Thyroid gland (tissue), 4 donors: ENCODE measurements around the gene PPP6R1.

Experiments
- POLR2A ChIP-seq, 2 donors: fragments of 450-650 bp; IDR thresholded peaks; one replicate each; pipeline ENCODE4 v1.6.1; 2017; ENCODE audit warnings: antibody characterized with exemption in 2 of 2, mild to moderate bottlenecking in 2 of 2, moderate library complexity in 1 of 2
- TF ChIP-seq, protein P1 (sequence below), 6 experiments: fragments of 200-600 bp in 3 of 6; fragments of 450-650 bp in 3 of 6; sonication (generic) in 3 of 6; IDR thresholded peaks; one replicate each; pipeline ENCODE4 v1.5.1; 2016 to 2019; ENCODE audit warnings: antibody characterized with exemption in 6 of 6, mild to moderate bottlenecking in 2 of 6, inconsistent platforms in 1 of 6, moderate library complexity in 1 of 6

DNA sequence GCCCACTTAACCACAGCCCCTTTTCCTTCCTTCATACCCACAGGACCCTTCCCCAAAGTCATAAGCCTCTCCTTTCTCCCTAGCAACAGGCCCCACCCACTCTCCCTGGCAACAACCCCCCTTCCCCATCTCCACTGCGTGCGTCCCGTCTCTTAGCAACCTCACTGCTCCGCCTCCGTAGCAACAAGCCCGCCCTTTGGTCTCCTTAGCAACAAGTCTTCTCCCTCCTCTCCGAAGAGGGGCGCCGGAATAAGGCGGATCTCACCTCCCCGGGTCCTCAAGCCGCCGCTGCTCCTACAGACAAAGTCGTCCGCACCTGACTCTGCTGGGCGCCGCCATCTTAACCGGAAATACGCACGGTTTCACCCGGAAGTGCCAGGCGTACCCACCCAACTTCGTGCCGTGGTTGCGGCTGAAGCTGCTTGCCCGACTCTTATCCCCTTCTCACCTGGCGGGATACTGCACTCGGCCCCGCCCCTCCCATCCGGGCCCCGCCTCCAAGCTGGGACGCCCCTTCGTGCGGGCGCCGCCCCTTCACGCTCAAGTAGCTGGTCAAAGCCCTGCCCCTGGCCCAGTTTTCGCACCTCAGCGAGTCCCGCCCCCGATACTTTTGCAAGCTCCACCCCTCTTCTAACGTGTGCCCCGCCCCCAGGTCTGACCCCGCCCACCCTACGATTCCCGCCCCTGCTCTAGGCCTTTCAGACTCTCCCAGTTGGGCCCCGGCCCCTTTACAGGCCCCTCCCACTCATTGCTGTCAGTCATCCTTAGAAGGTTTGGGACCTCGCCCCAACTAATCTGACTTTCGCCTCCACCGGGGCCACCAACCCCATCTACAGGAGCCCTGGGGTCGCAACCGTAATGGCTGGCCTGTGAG lies 21.2 kb upstream of the PPP6R1 start, which contains the start of gene HSPBP1:
- TF ChIP-seq, protein P1, sequence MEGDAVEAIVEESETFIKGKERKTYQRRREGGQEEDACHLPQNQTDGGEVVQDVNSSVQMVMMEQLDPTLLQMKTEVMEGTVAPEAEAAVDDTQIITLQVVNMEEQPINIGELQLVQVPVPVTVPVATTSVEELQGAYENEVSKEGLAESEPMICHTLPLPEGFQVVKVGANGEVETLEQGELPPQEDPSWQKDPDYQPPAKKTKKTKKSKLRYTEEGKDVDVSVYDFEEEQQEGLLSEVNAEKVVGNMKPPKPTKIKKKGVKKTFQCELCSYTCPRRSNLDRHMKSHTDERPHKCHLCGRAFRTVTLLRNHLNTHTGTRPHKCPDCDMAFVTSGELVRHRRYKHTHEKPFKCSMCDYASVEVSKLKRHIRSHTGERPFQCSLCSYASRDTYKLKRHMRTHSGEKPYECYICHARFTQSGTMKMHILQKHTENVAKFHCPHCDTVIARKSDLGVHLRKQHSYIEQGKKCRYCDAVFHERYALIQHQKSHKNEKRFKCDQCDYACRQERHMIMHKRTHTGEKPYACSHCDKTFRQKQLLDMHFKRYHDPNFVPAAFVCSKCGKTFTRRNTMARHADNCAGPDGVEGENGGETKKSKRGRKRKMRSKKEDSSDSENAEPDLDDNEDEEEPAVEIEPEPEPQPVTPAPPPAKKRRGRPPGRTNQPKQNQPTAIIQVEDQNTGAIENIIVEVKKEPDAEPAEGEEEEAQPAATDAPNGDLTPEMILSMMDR (IDR thresholded peaks at IDR 0.05): no peak
- TF ChIP-seq POLR2A (IDR thresholded peaks at IDR 0.05): peak in 1 of 2 donors; percentile 40
